GM10266 (cell line): ENCODE results near the gene ACTRT2.

Experiments used
- DNase-seq: peaks from one replicate; pipeline ENCODE4 v3.0.0; 2012; ENCODE audit errors: extremely low spot score
- CTCF ChIP-seq: IDR thresholded peaks from 2 replicates; pipeline ENCODE4 v1.5.1; 2012; ENCODE audit warnings: mild to moderate bottlenecking, low read depth; ENCODE audit not compliant: control insufficient read depth, insufficient read depth; ENCODE audit errors: missing control alignments

The ACTRT2 gene

DNA sequence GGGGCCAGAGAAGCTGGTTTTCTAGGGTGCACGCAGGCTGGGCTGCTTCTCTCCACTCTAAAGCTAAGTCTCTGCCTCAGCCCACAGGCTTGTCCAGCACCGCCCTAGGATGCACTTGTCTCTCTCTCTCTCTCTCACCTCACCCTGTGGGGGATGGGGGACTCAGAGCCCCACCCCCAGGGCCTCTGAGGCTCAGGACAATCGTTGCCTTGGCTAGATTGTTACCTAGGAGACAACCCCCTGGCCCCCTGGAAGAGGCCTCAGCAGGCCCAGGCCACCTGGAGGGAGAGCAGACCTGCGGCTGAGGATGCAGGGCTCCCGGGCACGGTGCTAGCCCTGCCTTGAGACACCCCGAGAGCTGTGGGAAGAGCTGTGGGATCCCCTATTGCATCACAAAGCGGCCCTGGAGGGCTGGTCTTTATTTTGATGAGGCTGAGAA, at the start of gene ACTRT2:
TSS of gene ACTRT2 (plus strand) at position 235 of the 439 bp plus-strand sequence. CDS start 220 bp downstream, outside the sequence.
- no peak for DNase-seq
- TF ChIP-seq CTCF = no peak

GRCh38 chr1:2971609-2972008, 49.7 kb upstream of the ACTRT2 start:
- no peak for DNase-seq

GRCh38 chr1:2972011-2972878, 49.0 kb upstream of the ACTRT2 start:
- no peak for DNase-seq
- TF ChIP-seq CTCF = no peak

More at GRCh38 chr1:2971609-2972008, 49.7 kb upstream of the ACTRT2 start:
- no peak for TF ChIP-seq CTCF

- no peak for DNase-seq
- TF ChIP-seq CTCF = no peak
Observed at GRCh38 chr1:2972879-2973575, 48.2 kb upstream of the ACTRT2 start.

DNA sequence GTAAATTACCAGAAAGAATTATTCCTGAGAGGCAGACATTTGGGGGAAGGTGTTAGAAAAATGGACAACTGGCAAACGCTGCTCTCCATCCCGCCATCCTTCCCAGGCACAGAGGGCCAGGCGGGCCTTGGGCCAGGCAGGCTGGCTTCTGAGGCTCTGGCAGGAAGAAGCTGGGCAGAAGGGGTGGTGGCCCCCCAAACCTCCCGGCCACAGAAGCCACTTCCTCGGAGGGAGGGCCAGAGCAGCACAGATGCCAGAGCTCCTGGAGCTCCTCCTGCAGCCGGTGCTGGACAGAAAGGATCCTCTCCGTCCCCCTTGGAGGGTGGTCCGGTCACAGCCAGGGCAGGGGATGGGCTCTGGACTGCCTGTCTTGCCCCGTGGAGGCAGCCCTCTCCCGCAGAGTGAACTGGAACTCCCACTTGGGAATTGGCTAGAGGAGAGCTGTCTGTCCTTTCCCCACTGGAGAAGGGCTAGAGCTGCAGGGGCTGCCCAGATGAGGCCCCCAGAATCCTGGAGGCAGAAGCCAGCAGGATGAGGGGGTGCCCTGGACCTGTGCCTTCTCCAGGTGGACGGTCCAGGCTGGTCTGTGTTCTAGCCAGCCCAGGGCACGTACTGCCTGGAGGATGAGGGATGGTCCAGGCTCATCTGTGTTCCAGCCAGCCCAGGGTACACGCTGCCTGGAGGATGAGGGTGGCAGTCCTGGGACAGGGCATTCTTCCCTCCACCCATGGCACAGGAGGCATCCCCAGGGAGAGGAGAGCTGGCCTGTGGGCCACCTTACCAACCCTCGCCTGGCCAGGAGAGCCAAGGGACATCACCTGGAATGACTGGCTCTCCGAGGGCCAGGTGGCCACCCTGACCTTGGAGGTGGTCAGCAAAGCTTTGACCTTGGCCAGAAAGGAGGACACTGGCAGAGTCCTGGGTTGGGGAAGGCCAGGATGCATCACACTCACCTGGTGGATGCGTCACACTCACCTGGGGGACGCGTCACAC, 47.4 kb upstream of the ACTRT2 start:
- TF ChIP-seq CTCF = no peak
- no peak for DNase-seq

GRCh38 chr1:2974701-2975301, 46.5 kb upstream of the ACTRT2 start:
- no peak for TF ChIP-seq CTCF
- no peak for DNase-seq
